ENCODE data around the gene PAX7. TPM values are rescaled to one million over a fixed set of nuclear protein-coding genes. Genes with fewer than 3 reads are reported as not detected.

Gene PAX7
- total RNA-seq, 1 donor from 2014 or later = 0.05 TPM

DNA sequence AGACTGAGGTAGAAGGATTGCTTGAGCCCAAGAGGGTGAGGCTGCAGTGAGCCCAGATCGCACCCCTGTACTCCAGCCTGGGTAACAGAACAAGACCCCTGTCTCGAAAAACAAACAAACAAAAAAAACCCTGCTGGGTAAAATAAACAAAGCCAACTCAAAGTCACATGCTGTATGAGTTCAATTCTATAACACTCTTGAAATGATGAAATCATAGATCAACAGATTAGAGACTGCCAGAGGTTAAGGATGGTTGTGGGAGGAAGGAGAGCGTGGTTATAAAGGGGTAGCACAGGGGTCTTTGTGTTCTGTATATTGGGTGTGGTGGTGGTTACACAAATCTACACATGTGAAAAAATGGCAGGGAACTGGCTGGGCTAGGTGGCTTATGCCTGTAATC, 166.3 kb downstream of the PAX7 start:
- Mint-ChIP-seq H3K4me1 (ENCODE audit: low read depth, unreplicated experiment) (no peaks in the 10 kb centered on the region), H3K9me3 (ENCODE audit: unreplicated experiment) (no peaks in the 10 kb centered on the region), H3K27ac (ENCODE audit: unreplicated experiment) (no peak overlapping the region), H3K27me3 (ENCODE audit: low read depth, unreplicated experiment) (peaks cover 50% of the 10 kb centered on the region), H3K36me3 (ENCODE audit: low read depth, unreplicated experiment) (peaks cover 2% of the 10 kb centered on the region), H3K4me3 (ENCODE audit: unreplicated experiment) (no peak overlapping the region)
- no peak for FAIRE-seq
- no peaks in the 10 kb centered on the region for H3K4me1 ChIP-seq (ENCODE audit: insufficient read depth, low read length)
- no peak overlapping the region for H3K4me3 ChIP-seq (ENCODE audit: insufficient read depth, low read depth, low read length)
- no peaks in the 10 kb centered on the region for H3K79me2 ChIP-seq (ENCODE audit: insufficient read depth, low read length)
- TF ChIP-seq, protein P1, sequence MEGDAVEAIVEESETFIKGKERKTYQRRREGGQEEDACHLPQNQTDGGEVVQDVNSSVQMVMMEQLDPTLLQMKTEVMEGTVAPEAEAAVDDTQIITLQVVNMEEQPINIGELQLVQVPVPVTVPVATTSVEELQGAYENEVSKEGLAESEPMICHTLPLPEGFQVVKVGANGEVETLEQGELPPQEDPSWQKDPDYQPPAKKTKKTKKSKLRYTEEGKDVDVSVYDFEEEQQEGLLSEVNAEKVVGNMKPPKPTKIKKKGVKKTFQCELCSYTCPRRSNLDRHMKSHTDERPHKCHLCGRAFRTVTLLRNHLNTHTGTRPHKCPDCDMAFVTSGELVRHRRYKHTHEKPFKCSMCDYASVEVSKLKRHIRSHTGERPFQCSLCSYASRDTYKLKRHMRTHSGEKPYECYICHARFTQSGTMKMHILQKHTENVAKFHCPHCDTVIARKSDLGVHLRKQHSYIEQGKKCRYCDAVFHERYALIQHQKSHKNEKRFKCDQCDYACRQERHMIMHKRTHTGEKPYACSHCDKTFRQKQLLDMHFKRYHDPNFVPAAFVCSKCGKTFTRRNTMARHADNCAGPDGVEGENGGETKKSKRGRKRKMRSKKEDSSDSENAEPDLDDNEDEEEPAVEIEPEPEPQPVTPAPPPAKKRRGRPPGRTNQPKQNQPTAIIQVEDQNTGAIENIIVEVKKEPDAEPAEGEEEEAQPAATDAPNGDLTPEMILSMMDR (IDR thresholded peaks at IDR 0.05; ENCODE audit: insufficient read depth, low read depth, low read length) = no peak
- TF ChIP-seq EZH2 (IDR thresholded peaks at IDR 0.05; ENCODE audit: insufficient read depth, low read length) = no peak
- no peak for DNase-seq (ENCODE audit: low read depth)
- no peaks in the 10 kb centered on the region for H3K27me3 ChIP-seq (ENCODE audit: insufficient read depth, low read length)
- H3K9ac ChIP-seq (ENCODE audit: low read length) = no peak overlapping the region
- no peaks in the 10 kb centered on the region for H4K20me1 ChIP-seq (ENCODE audit: insufficient read depth, low read length)
- H3K27ac ChIP-seq (ENCODE audit: low read depth, low read length) = no peak overlapping the region
- no peaks in the 10 kb centered on the region for H3K9me3 ChIP-seq (ENCODE audit: insufficient read depth, low read depth, low read length)
- no peak overlapping the region for H2AFZ ChIP-seq (ENCODE audit: low read depth, low read length)
- H3K4me2 ChIP-seq (ENCODE audit: low read length) = no peak overlapping the region
- no peaks in the 10 kb centered on the region for H3K36me3 ChIP-seq (ENCODE audit: insufficient read depth, low read length)

Other genes starting within 250 kb of the PAX7 start
- 0.14 and 0.17 TPM in 2 replicates for gene KLHDC7A, start 149.9 kb upstream of the PAX7 start, total RNA-seq
- not detected in 2 replicates for gene TAS1R2, start 228.8 kb downstream of the PAX7 start, total RNA-seq

Measured in astrocyte (in vitro differentiated cells and primary cell).